OCI-M1 (cell line): Measurements from ENCODE around the gene UBFD1.
"Not testable (repeated sequence)": the region's sequence is repeated elsewhere in the genome, so short reads cannot be mapped to it uniquely, and the experiment has no call there.

Experiments
- DNase-seq: peaks from one replicate; lab custom pipeline; 2025; lab: John Stamatoyannopoulos, UW

Gene UBFD1

GRCh38 chr16:23567602-23568001, 10.1 kb downstream of the UBFD1 start:
- DNase-seq, result no peak

GRCh38 chr16:23570992-23571632, 13.6 kb downstream of the UBFD1 start:
- DNase-seq, result no peak

GRCh38 chr16:23571895-23572294, 14.4 kb downstream of the UBFD1 start:
- no peak for DNase-seq

- no peak for DNase-seq
These were observed 14.9 kb downstream of the UBFD1 start for GRCh38 chr16:23572394-23572793.

GRCh38 chr16:23573817-23574216, 16.3 kb downstream of the UBFD1 start:
- DNase-seq, result no peak

GRCh38 chr16:23575834-23576233, 18.3 kb downstream of the UBFD1 start:
- no peak for DNase-seq

- DNase-seq, result no peak
These were observed 20.0 kb downstream of the UBFD1 start for GRCh38 chr16:23577493-23577892.

- DNase-seq, result peak; percentile 36
These were observed 20.7 kb downstream of the UBFD1 start for GRCh38 chr16:23578101-23578830.

- no peak for DNase-seq
These were observed 21.8 kb downstream of the UBFD1 start for GRCh38 chr16:23579371-23579770.

GRCh38 chr16:23580391-23580790, 22.9 kb downstream of the UBFD1 start:
- DNase-seq, result no peak

GRCh38 chr16:23581764-23582163, 24.2 kb downstream of the UBFD1 start:
- DNase-seq, result no peak

- DNase-seq, result not testable (repeated sequence)
These were observed 25.7 kb downstream of the UBFD1 start for GRCh38 chr16:23583271-23583670.

- DNase-seq, result no peak
These were observed 26.9 kb downstream of the UBFD1 start for GRCh38 chr16:23584186-23585076.

GRCh38 chr16:23587726-23588125, 30.2 kb downstream of the UBFD1 start:
- no peak for DNase-seq

GRCh38 chr16:23590181-23590580, 32.7 kb downstream of the UBFD1 start:
- DNase-seq, result no peak

- DNase-seq, result no peak
These were observed 36.7 kb downstream of the UBFD1 start for GRCh38 chr16:23594186-23594585.

GRCh38 chr16:23595246-23595950, 37.9 kb downstream of the UBFD1 start:
- DNase-seq, result no peak

- DNase-seq, result peak; percentile 96
These were observed 38.6 kb downstream of the UBFD1 start, which contains the start of gene NDUFAB1 for GRCh38 chr16:23595951-23596720. Gene NDUFAB1 (minus strand): TSS chr16:23596316. CDS start chr16:23596290, 26 bp downstream.

- DNase-seq, result peak; percentile 86
These were observed 39.7 kb downstream of the UBFD1 start for GRCh38 chr16:23597003-23597756.

GRCh38 chr16:23607726-23608125, 50.2 kb downstream of the UBFD1 start:
- DNase-seq, result no peak
